ENCODE data around the gene IQSEC1. TPM values are rescaled to one million over a fixed set of nuclear protein-coding genes. Genes with fewer than 3 reads are reported as not detected.

The IQSEC1 gene
- total RNA-seq, 1 donor from 2014 or later = 29.5 TPM

DNA sequence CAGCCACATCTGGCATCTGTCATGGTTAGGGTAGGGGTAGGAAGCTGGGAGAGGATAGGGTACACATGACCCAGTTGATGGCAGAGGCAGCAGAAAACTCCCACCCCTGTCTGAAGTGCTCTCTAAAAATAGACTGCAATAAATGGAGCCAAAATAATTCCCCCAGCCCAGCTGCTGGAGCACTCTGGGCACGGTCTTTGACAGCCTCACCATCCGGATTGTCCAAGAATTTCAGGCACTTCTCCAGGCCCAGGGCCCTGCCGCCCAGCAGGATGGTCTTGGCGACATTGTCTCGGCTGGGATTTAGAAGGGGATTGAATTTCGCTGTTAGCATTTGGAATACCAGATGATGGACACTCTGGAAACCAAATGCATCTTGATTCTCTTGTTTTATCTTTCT lies 103.7 kb downstream of the IQSEC1 start:
- Histone ChIP-seq H2AFZ (ENCODE audit: low read depth, low read length) (no peak overlapping the region), H3K4me2 (ENCODE audit: low read length) (no peak overlapping the region), H3K27ac (ENCODE audit: low read depth, low read length) (no peak overlapping the region), H3K79me2 (ENCODE audit: insufficient read depth, low read length) (peaks cover 28% of the 10 kb centered on the region), H3K36me3 (ENCODE audit: insufficient read depth, low read length) (no peaks in the 10 kb centered on the region), H3K4me1 (ENCODE audit: insufficient read depth, low read length) (peaks cover 16% of the 10 kb centered on the region), H3K9me3 (ENCODE audit: insufficient read depth, low read depth, low read length) (no peaks in the 10 kb centered on the region), H3K9ac (ENCODE audit: low read length) (no peak overlapping the region), H3K4me3 (ENCODE audit: insufficient read depth, low read depth, low read length) (no peak overlapping the region), H3K27me3 (ENCODE audit: insufficient read depth, low read length) (no peaks in the 10 kb centered on the region), H4K20me1 (ENCODE audit: insufficient read depth, low read length) (peaks cover 25% of the 10 kb centered on the region)
- Mint-ChIP-seq H3K4me3 (ENCODE audit: unreplicated experiment) (peak overlapping the region; percentile 43), H3K9me3 (ENCODE audit: unreplicated experiment) (no peaks in the 10 kb centered on the region), H3K27ac (ENCODE audit: unreplicated experiment) (no peak overlapping the region), H3K36me3 (ENCODE audit: low read depth, unreplicated experiment) (peaks cover 5% of the 10 kb centered on the region), H3K4me1 (ENCODE audit: low read depth, unreplicated experiment) (peaks cover 19% of the 10 kb centered on the region), H3K27me3 (ENCODE audit: low read depth, unreplicated experiment) (peaks cover 11% of the 10 kb centered on the region)
- no peak for TF ChIP-seq EZH2 (IDR thresholded peaks at IDR 0.05; ENCODE audit: insufficient read depth, low read length)
- TF ChIP-seq, protein P1, sequence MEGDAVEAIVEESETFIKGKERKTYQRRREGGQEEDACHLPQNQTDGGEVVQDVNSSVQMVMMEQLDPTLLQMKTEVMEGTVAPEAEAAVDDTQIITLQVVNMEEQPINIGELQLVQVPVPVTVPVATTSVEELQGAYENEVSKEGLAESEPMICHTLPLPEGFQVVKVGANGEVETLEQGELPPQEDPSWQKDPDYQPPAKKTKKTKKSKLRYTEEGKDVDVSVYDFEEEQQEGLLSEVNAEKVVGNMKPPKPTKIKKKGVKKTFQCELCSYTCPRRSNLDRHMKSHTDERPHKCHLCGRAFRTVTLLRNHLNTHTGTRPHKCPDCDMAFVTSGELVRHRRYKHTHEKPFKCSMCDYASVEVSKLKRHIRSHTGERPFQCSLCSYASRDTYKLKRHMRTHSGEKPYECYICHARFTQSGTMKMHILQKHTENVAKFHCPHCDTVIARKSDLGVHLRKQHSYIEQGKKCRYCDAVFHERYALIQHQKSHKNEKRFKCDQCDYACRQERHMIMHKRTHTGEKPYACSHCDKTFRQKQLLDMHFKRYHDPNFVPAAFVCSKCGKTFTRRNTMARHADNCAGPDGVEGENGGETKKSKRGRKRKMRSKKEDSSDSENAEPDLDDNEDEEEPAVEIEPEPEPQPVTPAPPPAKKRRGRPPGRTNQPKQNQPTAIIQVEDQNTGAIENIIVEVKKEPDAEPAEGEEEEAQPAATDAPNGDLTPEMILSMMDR (IDR thresholded peaks at IDR 0.05; ENCODE audit: insufficient read depth, low read depth, low read length) = no peak
- DNase-seq (ENCODE audit: low read depth) = no peak
- no peak for FAIRE-seq

DNA sequence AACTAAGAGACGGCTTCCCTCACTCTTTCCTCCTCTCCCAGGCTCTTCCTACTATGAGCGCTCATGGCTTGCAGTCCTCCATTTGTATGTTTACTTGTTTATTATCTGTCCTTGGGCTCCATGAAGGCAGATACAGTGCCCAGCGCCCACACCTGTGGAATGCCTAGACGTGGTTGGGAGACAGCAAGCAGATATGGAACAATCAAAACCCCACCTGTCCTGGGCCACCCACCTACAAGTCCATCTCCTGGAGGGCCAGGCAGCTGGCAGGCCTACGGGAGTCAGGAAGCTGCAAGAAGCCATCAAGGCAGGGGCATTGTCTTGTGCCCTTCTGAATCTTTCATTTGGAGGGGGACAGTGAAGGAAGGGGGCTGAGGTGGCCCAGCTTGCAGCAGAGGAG lies 104.7 kb downstream of the IQSEC1 start:
- peaks cover 35% of the 10 kb centered on the region for H4K20me1 ChIP-seq (ENCODE audit: insufficient read depth, low read length)
- H3K4me1 ChIP-seq (ENCODE audit: insufficient read depth, low read length) = peaks cover 16% of the 10 kb centered on the region
- no peak for FAIRE-seq
- TF ChIP-seq, protein P1 (IDR thresholded peaks at IDR 0.05; ENCODE audit: insufficient read depth, low read depth, low read length) = no peak
- no peak for TF ChIP-seq EZH2 (IDR thresholded peaks at IDR 0.05; ENCODE audit: insufficient read depth, low read length)
- H3K27me3 ChIP-seq (ENCODE audit: insufficient read depth, low read length) = no peaks in the 10 kb centered on the region
- H3K4me2 ChIP-seq (ENCODE audit: low read length) = peak overlapping the region; percentile 87
- H2AFZ ChIP-seq (ENCODE audit: low read depth, low read length) = no peak overlapping the region
- peak overlapping the region; percentile 78 for H3K27ac Mint-ChIP-seq (ENCODE audit: unreplicated experiment)
- H3K4me3 Mint-ChIP-seq (ENCODE audit: unreplicated experiment) = peak overlapping the region; percentile 60
- no peak overlapping the region for H3K4me3 ChIP-seq (ENCODE audit: insufficient read depth, low read depth, low read length)
- H3K4me1 Mint-ChIP-seq (ENCODE audit: low read depth, unreplicated experiment) = peaks cover 21% of the 10 kb centered on the region
- peaks cover 5% of the 10 kb centered on the region for H3K36me3 Mint-ChIP-seq (ENCODE audit: low read depth, unreplicated experiment)
- H3K27me3 Mint-ChIP-seq (ENCODE audit: low read depth, unreplicated experiment) = peaks cover 11% of the 10 kb centered on the region
- no peak for DNase-seq (ENCODE audit: low read depth)
- H3K9ac ChIP-seq (ENCODE audit: low read length) = no peak overlapping the region
- no peaks in the 10 kb centered on the region for H3K36me3 ChIP-seq (ENCODE audit: insufficient read depth, low read length)
- peaks cover 38% of the 10 kb centered on the region for H3K79me2 ChIP-seq (ENCODE audit: insufficient read depth, low read length)
- no peaks in the 10 kb centered on the region for H3K9me3 ChIP-seq (ENCODE audit: insufficient read depth, low read depth, low read length)
- H3K27ac ChIP-seq (ENCODE audit: low read depth, low read length) = no peak overlapping the region
- H3K9me3 Mint-ChIP-seq (ENCODE audit: unreplicated experiment) = no peaks in the 10 kb centered on the region

DNA sequence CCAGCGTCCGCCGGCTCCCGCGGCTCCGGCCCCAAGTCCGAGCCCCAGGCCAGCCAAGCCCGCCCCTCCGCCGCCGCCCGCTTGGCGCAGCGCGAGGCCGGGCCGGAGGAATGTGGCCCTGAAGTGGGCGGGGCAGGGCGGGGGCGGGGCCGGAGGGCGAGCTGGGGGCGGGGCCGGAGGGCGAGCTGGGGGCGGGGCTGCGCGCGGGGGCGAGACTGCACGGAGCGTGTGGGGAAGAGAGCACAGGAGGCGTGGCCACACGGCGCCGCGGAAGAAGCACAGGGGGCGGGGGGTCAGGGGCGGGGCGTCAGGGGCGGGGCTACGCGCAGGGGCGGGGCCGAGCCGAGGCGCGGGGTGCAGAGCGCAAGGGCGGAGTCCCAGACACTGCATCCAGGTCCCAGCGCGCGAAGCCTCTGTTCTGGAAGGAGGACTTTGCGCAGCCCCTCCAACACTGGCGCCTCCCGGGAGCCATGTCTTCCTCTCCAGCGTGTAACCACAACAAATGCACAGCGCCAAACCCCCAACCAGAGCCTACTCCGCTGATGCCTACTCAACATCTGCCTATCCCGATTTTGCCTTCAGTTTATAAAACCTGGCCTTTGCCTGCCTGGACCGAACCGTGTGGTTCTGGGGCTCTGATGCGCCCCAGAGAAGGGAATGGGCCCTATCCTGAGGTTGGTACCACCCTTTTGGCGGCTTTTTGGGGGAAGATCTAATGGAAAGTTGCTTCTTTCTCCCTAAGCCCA lies 105.5 kb downstream of the IQSEC1 start:
- Histone ChIP-seq H2AFZ (ENCODE audit: low read depth, low read length) (peak overlapping the region; percentile 79), H3K4me2 (ENCODE audit: low read length) (peak overlapping the region; percentile 100), H3K79me2 (ENCODE audit: insufficient read depth, low read length) (peaks cover 40% of the 10 kb centered on the region), H3K4me1 (ENCODE audit: insufficient read depth, low read length) (peaks cover 16% of the 10 kb centered on the region), H3K9me3 (ENCODE audit: insufficient read depth, low read depth, low read length) (no peaks in the 10 kb centered on the region), H3K36me3 (ENCODE audit: insufficient read depth, low read length) (no peaks in the 10 kb centered on the region), H3K27ac (ENCODE audit: low read depth, low read length) (peak overlapping the region; percentile 64), H3K27me3 (ENCODE audit: insufficient read depth, low read length) (no peaks in the 10 kb centered on the region), H3K4me3 (ENCODE audit: insufficient read depth, low read depth, low read length) (peak overlapping the region; percentile 83), H3K9ac (ENCODE audit: low read length) (peak overlapping the region; percentile 88), H4K20me1 (ENCODE audit: insufficient read depth, low read length) (peaks cover 42% of the 10 kb centered on the region)
- Mint-ChIP-seq H3K4me1 (ENCODE audit: low read depth, unreplicated experiment) (peaks cover 21% of the 10 kb centered on the region), H3K4me3 (ENCODE audit: unreplicated experiment) (peak overlapping the region; percentile 76), H3K27ac (ENCODE audit: unreplicated experiment) (peak overlapping the region; percentile 78), H3K9me3 (ENCODE audit: unreplicated experiment) (no peaks in the 10 kb centered on the region), H3K27me3 (ENCODE audit: low read depth, unreplicated experiment) (peaks cover 11% of the 10 kb centered on the region), H3K36me3 (ENCODE audit: low read depth, unreplicated experiment) (peaks cover 5% of the 10 kb centered on the region)
- TF ChIP-seq EZH2 (IDR thresholded peaks at IDR 0.05; ENCODE audit: insufficient read depth, low read length) = no peak
- TF ChIP-seq, protein P1 (IDR thresholded peaks at IDR 0.05; ENCODE audit: insufficient read depth, low read depth, low read length) = no peak
- peak; percentile 63 for DNase-seq (ENCODE audit: low read depth)
- FAIRE-seq = no peak
